ENCODE results near the gene LMLN.
"Not testable (repeated sequence)": the region's sequence is repeated elsewhere in the genome, so short reads cannot be mapped to it uniquely, and the experiment has no call there.

Gene LMLN

GRCh38 chr3:197959891-197960693 is at the start of gene LMLN:
LMLN (plus strand) TSS chr3:197960217; CDS start chr3:197960246, 29 bp downstream.
- peak; percentile 95 for DNase-seq

- no peak for DNase-seq
Measured at GRCh38 chr3:197912741-197913476, 47.1 kb upstream of the LMLN start.

GRCh38 chr3:197913641-197914380 is 46.2 kb upstream of the LMLN start:
- no peak for DNase-seq

- DNase-seq, result not testable (repeated sequence)
Measured at GRCh38 chr3:197921429-197922275, 38.4 kb upstream of the LMLN start.

GRCh38 chr3:197926418-197926817 is 33.6 kb upstream of the LMLN start:
- DNase-seq, result no peak

- DNase-seq, result not testable (repeated sequence)
Measured at GRCh38 chr3:197927578-197927977, 32.4 kb upstream of the LMLN start.

GRCh38 chr3:197936819-197937384 is 23.1 kb upstream of the LMLN start:
- DNase-seq, result no peak

- DNase-seq, result no peak
Measured at GRCh38 chr3:197940745-197941384, 19.2 kb upstream of the LMLN start.

- DNase-seq, result peak; percentile 58
Measured at GRCh38 chr3:197942956-197943556, 17.0 kb upstream of the LMLN start.

GRCh38 chr3:197949191-197949777 is 10.7 kb upstream of the LMLN start:
- DNase-seq, result no peak

GRCh38 chr3:197949778-197950676 is 10.0 kb upstream of the LMLN start, which contains the start of gene RPL35A:
RPL35A (plus strand) TSS chr3:197950190; CDS start chr3:197950968, 778 bp downstream.
- DNase-seq, result peak; percentile 93

GRCh38 chr3:197950677-197951061 is 9.3 kb upstream of the LMLN start:
- DNase-seq, result no peak

- DNase-seq, result no peak
Measured at GRCh38 chr3:197951392-197951990, 8.5 kb upstream of the LMLN start.

GRCh38 chr3:197952440-197952839 is 7.6 kb upstream of the LMLN start:
- no peak for DNase-seq

- DNase-seq, result no peak
Measured at GRCh38 chr3:197953325-197953724, 6.7 kb upstream of the LMLN start.

GRCh38 chr3:197953881-197954280 is 6.1 kb upstream of the LMLN start:
- no peak for DNase-seq

- no peak for DNase-seq
Measured at GRCh38 chr3:197955892-197956477, 4.0 kb upstream of the LMLN start.

- no peak for DNase-seq
Measured at GRCh38 chr3:197956626-197956988, 3.4 kb upstream of the LMLN start.

GRCh38 chr3:197957790-197958133 is 2.3 kb upstream of the LMLN start:
- no peak for DNase-seq
